Bronchus fibroblast of lung (primary cell): ENCODE data around the gene SLC20A1. TPM values are rescaled to one million over a fixed set of nuclear protein-coding genes. Genes with fewer than 3 reads are reported as not detected.

Experiments used
- total RNA-seq: library from RNA; depleted of rRNA; stranded (reverse); fragments of >200 nt; gene quantifications from 2 replicates; pipeline ENCODE4 v1.2.3, GENCODE V29; 2015

The SLC20A1 gene
- 49.7 and 51.4 TPM in 2 replicates for total RNA-seq

DNA sequence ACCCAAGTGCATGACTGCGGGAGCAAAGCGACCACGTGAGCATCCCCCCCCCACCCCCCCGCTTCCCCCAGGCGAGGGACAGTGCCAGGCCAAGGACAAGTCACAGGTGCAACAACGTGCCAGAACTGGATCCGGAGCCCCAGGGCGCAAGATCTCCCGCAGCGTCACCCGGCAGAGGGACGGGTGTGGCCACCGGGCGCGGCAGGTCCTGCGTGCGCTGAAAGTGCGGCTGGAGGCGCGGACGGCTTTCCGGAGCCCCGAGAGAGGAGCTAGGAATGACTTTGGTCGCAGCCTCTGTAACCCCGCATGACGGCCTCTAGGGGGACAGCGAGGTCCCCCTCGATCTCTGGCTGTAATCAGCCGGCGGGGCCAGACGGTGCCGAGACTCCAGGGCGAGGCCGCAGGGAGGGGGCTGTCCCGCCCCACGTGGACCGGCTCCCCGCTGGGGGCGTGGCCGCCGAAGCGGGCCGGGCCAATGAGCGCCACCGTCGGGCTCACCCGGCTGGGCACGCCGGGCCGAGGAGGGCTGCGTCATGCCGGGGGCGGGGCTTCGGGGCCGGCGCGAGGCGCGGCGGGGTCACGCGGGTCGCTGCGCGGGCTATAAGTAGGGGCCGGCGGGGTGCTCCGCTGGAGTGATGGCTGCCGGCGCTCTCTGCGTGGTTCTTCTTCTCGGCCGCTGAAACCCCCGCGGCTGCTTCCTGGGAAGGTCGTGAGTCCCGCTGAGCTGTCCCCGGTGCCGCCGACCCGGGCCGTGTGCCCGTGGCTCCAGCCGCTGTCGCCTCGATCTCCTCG, at the start of gene SLC20A1:
TSS of gene SLC20A1 (plus strand) at position 630 of the 792 bp plus-strand sequence. CDS start 890 bp downstream, outside the sequence.

Other genes with a start within 250 kb of the SLC20A1 start
- gene RGPD8, start 212.3 kb upstream of the SLC20A1 start, total RNA-seq, result 1.6 and 2.4 TPM in 2 replicates
- 33.0 and 38.9 TPM in 2 replicates for gene TTL, start 163.8 kb upstream of the SLC20A1 start, total RNA-seq
- 10.7 and 10.8 TPM in 2 replicates for gene POLR1B, start 103.5 kb upstream of the SLC20A1 start, total RNA-seq
- gene CHCHD5, start 61.3 kb upstream of the SLC20A1 start, total RNA-seq, result 28.1 and 33.0 TPM in 2 replicates
- not detected in 2 replicates for gene NT5DC4, start 75.1 kb downstream of the SLC20A1 start, total RNA-seq
- gene CKAP2L, start 118.7 kb downstream of the SLC20A1 start, total RNA-seq, result 18.6 and 19.8 TPM in 2 replicates
- gene IL1A, start 138.6 kb downstream of the SLC20A1 start, total RNA-seq, result under 0.01 TPM in 1 of 2 replicates, not detected in the other
- 0.17 and 0.45 TPM in 2 replicates for gene IL1B, start 190.8 kb downstream of the SLC20A1 start, total RNA-seq